ENCODE data around the gene UQCR10.

UQCR10 gene

DNA sequence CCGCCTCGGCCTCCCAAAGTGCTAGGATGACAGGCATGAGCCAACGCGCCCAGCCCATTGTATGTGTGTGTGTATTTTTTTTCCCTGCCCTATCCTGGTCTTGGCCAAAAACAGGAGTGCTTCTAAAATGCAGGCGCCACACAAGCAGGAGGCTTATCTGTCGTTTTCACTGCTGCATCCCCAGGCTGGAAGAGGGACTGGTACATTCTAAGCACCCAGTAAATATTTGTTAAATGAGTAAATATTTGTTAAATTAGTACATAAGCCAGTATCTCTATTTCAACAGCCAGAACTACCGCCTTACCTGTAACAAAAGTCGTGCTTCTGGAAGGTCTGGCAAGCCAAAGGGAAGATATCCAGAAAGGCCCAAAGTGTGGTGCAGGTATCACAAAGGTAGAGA lies 46.0 kb downstream of the UQCR10 start:
- CTCF ChIA-PET = interaction anchor here (0.6 to 4.4 kb wide), 3 partner anchors 32 to 276 kb away, joined by 4 to 19 read pairs (median 5); no protein-coding TSS in a partner anchor
- H3K9me3 ChIP-seq (ENCODE audit: control insufficient read depth, insufficient read depth, low read depth, low read length) = no peaks in the 10 kb centered on the region
- TF ChIP-seq, protein P1, sequence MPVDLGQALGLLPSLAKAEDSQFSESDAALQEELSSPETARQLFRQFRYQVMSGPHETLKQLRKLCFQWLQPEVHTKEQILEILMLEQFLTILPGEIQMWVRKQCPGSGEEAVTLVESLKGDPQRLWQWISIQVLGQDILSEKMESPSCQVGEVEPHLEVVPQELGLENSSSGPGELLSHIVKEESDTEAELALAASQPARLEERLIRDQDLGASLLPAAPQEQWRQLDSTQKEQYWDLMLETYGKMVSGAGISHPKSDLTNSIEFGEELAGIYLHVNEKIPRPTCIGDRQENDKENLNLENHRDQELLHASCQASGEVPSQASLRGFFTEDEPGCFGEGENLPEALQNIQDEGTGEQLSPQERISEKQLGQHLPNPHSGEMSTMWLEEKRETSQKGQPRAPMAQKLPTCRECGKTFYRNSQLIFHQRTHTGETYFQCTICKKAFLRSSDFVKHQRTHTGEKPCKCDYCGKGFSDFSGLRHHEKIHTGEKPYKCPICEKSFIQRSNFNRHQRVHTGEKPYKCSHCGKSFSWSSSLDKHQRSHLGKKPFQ (tag by site-specific recombination; IDR thresholded peaks at IDR 0.05) = no peak
- TF ChIP-seq, protein P2, sequence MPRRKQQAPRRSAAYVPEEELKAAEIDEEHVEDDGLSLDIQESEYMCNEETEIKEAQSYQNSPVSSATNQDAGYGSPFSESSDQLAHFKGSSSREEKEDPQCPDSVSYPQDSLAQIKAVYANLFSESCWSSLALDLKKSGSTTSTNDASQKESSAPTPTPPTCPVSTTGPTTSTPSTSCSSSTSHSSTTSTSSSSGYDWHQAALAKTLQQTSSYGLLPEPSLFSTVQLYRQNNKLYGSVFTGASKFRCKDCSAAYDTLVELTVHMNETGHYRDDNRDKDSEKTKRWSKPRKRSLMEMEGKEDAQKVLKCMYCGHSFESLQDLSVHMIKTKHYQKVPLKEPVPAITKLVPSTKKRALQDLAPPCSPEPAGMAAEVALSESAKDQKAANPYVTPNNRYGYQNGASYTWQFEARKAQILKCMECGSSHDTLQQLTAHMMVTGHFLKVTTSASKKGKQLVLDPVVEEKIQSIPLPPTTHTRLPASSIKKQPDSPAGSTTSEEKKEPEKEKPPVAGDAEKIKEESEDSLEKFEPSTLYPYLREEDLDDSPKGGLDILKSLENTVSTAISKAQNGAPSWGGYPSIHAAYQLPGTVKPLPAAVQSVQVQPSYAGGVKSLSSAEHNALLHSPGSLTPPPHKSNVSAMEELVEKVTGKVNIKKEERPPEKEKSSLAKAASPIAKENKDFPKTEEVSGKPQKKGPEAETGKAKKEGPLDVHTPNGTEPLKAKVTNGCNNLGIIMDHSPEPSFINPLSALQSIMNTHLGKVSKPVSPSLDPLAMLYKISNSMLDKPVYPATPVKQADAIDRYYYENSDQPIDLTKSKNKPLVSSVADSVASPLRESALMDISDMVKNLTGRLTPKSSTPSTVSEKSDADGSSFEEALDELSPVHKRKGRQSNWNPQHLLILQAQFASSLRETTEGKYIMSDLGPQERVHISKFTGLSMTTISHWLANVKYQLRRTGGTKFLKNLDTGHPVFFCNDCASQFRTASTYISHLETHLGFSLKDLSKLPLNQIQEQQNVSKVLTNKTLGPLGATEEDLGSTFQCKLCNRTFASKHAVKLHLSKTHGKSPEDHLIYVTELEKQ (tag by site-specific recombination; IDR thresholded peaks at IDR 0.05; ENCODE audit: borderline replicate concordance) = no peak
- TF ChIP-seq, protein P3, sequence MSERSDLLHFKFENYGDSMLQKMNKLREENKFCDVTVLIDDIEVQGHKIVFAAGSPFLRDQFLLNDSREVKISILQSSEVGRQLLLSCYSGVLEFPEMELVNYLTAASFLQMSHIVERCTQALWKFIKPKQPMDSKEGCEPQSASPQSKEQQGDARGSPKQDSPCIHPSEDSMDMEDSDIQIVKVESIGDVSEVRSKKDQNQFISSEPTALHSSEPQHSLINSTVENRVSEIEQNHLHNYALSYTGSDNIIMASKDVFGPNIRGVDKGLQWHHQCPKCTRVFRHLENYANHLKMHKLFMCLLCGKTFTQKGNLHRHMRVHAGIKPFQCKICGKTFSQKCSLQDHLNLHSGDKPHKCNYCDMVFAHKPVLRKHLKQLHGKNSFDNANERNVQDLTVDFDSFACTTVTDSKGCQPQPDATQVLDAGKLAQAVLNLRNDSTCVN (tag by site-specific recombination; optimal IDR thresholded peaks at IDR 0.05) = no peak
- TF ChIP-seq MEIS1 (CRISPR knock-in tag; IDR thresholded peaks at IDR 0.05; ENCODE audit: borderline replicate concordance) (no peak), SETDB1 (IDR thresholded peaks at IDR 0.05; ENCODE audit: insufficient read length, low read length) (no peak), ZNF664 (tag by site-specific recombination; IDR thresholded peaks at IDR 0.05) (no peak), ZNF19 (tag by site-specific recombination; IDR thresholded peaks at IDR 0.05; ENCODE audit: low read depth) (no peak), ZNF140 (tag by site-specific recombination; IDR thresholded peaks at IDR 0.05) (no peak)
- TF ChIP-seq, protein P4, sequence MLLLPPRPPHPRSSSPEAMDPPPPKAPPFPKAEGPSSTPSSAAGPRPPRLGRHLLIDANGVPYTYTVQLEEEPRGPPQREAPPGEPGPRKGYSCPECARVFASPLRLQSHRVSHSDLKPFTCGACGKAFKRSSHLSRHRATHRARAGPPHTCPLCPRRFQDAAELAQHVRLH (tag by site-specific recombination; IDR thresholded peaks at IDR 0.05) = no peak
- H3K4me3 ChIP-seq (ENCODE audit: low read depth, low read length) = no peak overlapping the region
- POLR2A ChIA-PET = interaction anchor here (0.6 kb wide), 1 partner anchor 813 kb away, joined by 9 read pairs; no protein-coding TSS in a partner anchor
- peaks cover 39 to 92% of the 10 kb centered on the region in 2 experiments; a peak in 2 of 3 replicates for H3K36me3 ChIP-seq (ENCODE audit: control insufficient read depth in 2 of 2, insufficient read depth in 1 of 2, low read length in 2 of 2)
- no peaks in the 10 kb centered on the region for H3K4me1 ChIP-seq (ENCODE audit: control insufficient read depth, insufficient read depth, low read length)
- H3K27ac ChIP-seq (ENCODE audit: extremely low read depth, low read depth, low read length) = no peak overlapping the region

DNA sequence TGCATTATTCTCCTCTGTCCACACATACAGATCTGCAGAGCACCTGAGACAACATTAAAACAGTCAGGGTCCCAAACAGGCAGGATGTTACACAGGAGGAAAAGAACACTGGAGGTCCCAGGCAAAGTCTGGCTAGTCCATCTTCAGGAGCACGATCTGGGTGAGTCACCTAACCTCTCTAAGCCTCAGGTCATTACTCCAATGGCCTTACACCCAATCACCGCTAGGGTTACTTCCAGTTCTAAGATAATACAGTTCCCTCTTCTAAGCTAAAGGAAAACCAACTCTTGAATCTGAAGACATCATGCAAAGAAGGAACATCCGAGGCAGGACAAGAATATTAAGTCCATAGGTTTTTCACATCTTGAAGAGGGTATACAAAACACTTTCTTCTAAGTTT lies 46.4 kb downstream of the UQCR10 start:
- POLR2A ChIA-PET = interaction anchor here (0.6 kb wide), 1 partner anchor 813 kb away, joined by 9 read pairs; no protein-coding TSS in a partner anchor
- Histone ChIP-seq H3K27ac (ENCODE audit: extremely low read depth, low read depth, low read length) (no peak overlapping the region), H3K9me3 (ENCODE audit: control insufficient read depth, insufficient read depth, low read depth, low read length) (no peaks in the 10 kb centered on the region), H3K36me3 (ENCODE audit: control insufficient read depth in 2 of 2, insufficient read depth in 1 of 2, low read length in 2 of 2) (peaks cover 37 to 92% of the 10 kb centered on the region in 2 experiments; a peak in 2 of 3 replicates), H3K4me1 (ENCODE audit: control insufficient read depth, insufficient read depth, low read length) (no peaks in the 10 kb centered on the region), H3K4me3 (ENCODE audit: low read depth, low read length) (no peak overlapping the region)
- CTCF ChIA-PET = interaction anchor here (0.6 to 4.4 kb wide), 3 partner anchors 32 to 275 kb away, joined by 4 to 19 read pairs (median 5); no protein-coding TSS in a partner anchor
- no peak for TF ChIP-seq ZBTB8A (tag by site-specific recombination; IDR thresholded peaks at IDR 0.05)

DNA sequence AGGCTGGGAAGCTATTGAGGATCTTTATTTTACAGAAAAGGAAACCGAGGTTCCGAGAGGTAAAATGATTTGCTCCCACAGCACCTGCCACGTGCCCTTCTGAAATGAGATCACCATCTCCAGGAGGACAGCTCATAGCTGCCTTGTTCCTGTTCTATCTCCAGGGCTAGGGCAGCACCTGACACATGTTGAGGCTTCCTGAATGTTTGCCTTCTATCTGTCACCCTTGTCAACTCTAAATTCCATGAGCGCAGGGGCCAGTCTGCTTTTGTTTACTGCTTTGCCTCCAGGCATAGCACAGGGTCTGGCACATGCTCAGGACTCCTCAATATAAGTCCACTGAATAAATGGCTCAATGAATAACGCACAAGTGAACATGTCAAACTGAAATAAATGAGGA lies 46.8 kb downstream of the UQCR10 start:
- no peak for TF ChIP-seq SP2 (tag by site-specific recombination; IDR thresholded peaks at IDR 0.05)
- TF ChIP-seq ZNF624 (tag by site-specific recombination; IDR thresholded peaks at IDR 0.05) = no peak
- no peak for TF ChIP-seq ZNF48 (tag by site-specific recombination; IDR thresholded peaks at IDR 0.05)
- no peak for TF ChIP-seq ZNF391 (tag by site-specific recombination; IDR thresholded peaks at IDR 0.05; ENCODE audit: borderline replicate concordance, low read depth)
- TF ChIP-seq, protein P5, sequence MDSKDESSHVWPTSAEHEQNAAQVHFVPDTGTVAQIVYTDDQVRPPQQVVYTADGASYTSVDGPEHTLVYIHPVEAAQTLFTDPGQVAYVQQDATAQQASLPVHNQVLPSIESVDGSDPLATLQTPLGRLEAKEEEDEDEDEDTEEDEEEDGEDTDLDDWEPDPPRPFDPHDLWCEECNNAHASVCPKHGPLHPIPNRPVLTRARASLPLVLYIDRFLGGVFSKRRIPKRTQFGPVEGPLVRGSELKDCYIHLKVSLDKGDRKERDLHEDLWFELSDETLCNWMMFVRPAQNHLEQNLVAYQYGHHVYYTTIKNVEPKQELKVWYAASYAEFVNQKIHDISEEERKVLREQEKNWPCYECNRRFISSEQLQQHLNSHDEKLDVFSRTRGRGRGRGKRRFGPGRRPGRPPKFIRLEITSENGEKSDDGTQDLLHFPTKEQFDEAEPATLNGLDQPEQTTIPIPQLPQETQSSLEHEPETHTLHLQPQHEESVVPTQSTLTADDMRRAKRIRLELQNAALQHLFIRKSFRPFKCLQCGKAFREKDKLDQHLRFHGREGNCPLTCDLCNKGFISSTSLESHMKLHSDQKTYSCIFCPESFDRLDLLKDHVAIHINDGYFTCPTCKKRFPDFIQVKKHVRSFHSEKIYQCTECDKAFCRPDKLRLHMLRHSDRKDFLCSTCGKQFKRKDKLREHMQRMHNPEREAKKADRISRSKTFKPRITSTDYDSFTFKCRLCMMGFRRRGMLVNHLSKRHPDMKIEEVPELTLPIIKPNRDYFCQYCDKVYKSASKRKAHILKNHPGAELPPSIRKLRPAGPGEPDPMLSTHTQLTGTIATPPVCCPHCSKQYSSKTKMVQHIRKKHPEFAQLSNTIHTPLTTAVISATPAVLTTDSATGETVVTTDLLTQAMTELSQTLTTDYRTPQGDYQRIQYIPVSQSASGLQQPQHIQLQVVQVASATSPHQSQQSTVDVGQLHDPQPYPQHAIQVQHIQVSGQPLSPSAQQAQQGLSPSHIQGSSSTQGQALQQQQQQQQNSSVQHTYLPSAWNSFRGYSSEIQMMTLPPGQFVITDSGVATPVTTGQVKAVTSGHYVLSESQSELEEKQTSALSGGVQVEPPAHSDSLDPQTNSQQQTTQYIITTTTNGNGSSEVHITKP (tag by site-specific recombination; IDR thresholded peaks at IDR 0.05) = no peak
- Histone ChIP-seq H3K27ac (ENCODE audit: extremely low read depth, low read depth, low read length) (no peak overlapping the region), H3K9me3 (ENCODE audit: control insufficient read depth, insufficient read depth, low read depth, low read length) (no peaks in the 10 kb centered on the region), H3K4me3 (ENCODE audit: low read depth, low read length) (no peak overlapping the region), H3K36me3 (ENCODE audit: control insufficient read depth in 2 of 2, insufficient read depth in 1 of 2, low read length in 2 of 2) (peaks cover 35 to 93% of the 10 kb centered on the region in 2 experiments; a peak in 2 of 3 replicates), H3K4me1 (ENCODE audit: control insufficient read depth, insufficient read depth, low read length) (no peaks in the 10 kb centered on the region)
- POLR2A ChIA-PET = no interaction called here
- CTCF ChIA-PET = interaction anchor here (0.5 to 4.4 kb wide), 6 partner anchors 16 to 1924 kb away, joined by 3 to 19 read pairs (median 3); no protein-coding TSS in a partner anchor

All from HEK293 (cell line).